ENCODE results near the gene CT47A7. TPM values are rescaled to one million over a fixed set of nuclear protein-coding genes. Genes with fewer than 3 reads are reported as not detected.
"Not testable (repeated sequence)": the region's sequence is repeated elsewhere in the genome, so short reads cannot be mapped to it uniquely, and the experiment has no call there.

Gene CT47A7
- total RNA-seq: not detected

- not testable (repeated sequence) for H3K9ac ChIP-seq (ENCODE audit: low read depth in 1 of 3, low read length in 3 of 3); H3K36me3 ChIP-seq (ENCODE audit: control insufficient read depth in 3 of 3, insufficient read depth in 3 of 3, low read length in 3 of 3); H3K27me3 ChIP-seq (ENCODE audit: control insufficient read depth in 3 of 3, insufficient read depth in 3 of 3, low read length in 3 of 3); H3K27ac ChIP-seq (ENCODE audit: low read depth, low read length); H3K9me3 ChIP-seq (ENCODE audit: control insufficient read depth in 3 of 3, low read length in 3 of 3); H3K4me1 ChIP-seq (ENCODE audit: control insufficient read depth in 3 of 3, insufficient read depth in 3 of 3, low read length in 3 of 3); H3K4me3 ChIP-seq (ENCODE audit: low read length in 3 of 3)
Observed at GRCh38 chrX:120956500-120956899, at the start of gene CT47A7. CT47A7 (minus strand) TSS chrX:120956600; CDS start chrX:120956345, 255 bp downstream.

DNA sequence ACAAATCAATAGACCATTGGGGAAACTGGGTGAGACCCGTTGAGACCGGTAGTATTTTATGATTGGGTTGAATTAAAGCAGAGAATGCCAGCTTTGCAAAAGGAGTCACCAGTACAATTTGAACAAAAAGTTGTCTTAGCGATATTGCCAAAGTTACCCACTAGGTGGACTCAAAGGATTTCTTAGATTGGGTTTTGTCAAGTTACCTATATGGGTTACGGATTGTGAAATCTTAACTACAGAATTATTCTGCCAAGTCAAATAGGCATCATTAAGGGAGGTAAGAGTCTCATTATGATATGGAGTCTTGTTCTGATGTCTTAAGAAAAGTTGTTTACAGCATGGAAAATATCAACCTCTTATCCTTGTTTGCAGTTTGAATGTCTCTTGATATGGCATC, 44.2 kb upstream of the CT47A7 start:
- no peak overlapping the region for H3K4me3 ChIP-seq (ENCODE audit: low read length in 3 of 3)
- H3K36me3 ChIP-seq (ENCODE audit: control insufficient read depth in 3 of 3, insufficient read depth in 3 of 3, low read length in 3 of 3): no peaks in the 10 kb centered on the region
- H3K9ac ChIP-seq (ENCODE audit: low read depth in 1 of 3, low read length in 3 of 3): no peak overlapping the region
- H3K4me1 ChIP-seq (ENCODE audit: control insufficient read depth in 3 of 3, insufficient read depth in 3 of 3, low read length in 3 of 3): no peaks in the 10 kb centered on the region
- no peak overlapping the region for H3K27ac ChIP-seq (ENCODE audit: low read depth, low read length)
- no peaks in the 10 kb centered on the region for H3K27me3 ChIP-seq (ENCODE audit: control insufficient read depth in 3 of 3, insufficient read depth in 3 of 3, low read length in 3 of 3)
- H3K9me3 ChIP-seq (ENCODE audit: control insufficient read depth in 3 of 3, low read length in 3 of 3): no peaks in the 10 kb centered on the region

GRCh38 chrX:120999413-120999812, 43.0 kb upstream of the CT47A7 start:
- H3K9ac ChIP-seq (ENCODE audit: low read depth in 1 of 3, low read length in 3 of 3): no peak overlapping the region
- no peak overlapping the region for H3K4me3 ChIP-seq (ENCODE audit: low read length in 3 of 3)
- H3K9me3 ChIP-seq (ENCODE audit: control insufficient read depth in 3 of 3, low read length in 3 of 3): no peaks in the 10 kb centered on the region
- H3K36me3 ChIP-seq (ENCODE audit: control insufficient read depth in 3 of 3, insufficient read depth in 3 of 3, low read length in 3 of 3): no peaks in the 10 kb centered on the region
- no peaks in the 10 kb centered on the region for H3K27me3 ChIP-seq (ENCODE audit: control insufficient read depth in 3 of 3, insufficient read depth in 3 of 3, low read length in 3 of 3)
- H3K4me1 ChIP-seq (ENCODE audit: control insufficient read depth in 3 of 3, insufficient read depth in 3 of 3, low read length in 3 of 3): no peaks in the 10 kb centered on the region
- no peak overlapping the region for H3K27ac ChIP-seq (ENCODE audit: low read depth, low read length)

DNA sequence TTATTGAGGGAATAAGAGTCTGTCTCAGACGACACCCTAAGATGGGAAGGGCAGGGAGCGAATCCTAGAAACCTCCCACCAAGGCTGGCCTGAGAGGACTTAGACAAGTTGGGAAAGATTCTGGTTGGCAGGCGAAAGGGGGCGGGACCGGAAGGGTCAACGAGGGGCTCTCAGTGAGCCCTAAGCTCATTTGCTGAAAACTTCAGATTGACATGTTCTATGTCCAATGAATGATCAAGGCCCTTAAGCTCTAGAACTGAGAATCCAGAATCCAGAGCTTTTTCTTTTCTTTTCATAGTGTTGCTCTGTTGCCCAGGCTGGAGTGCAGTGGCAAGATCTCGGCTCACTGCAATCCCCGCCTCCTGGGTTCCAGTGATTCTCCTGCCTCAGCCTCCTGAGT, 29.3 kb upstream of the CT47A7 start, which contains the start of gene CT47A1:
Gene CT47A1, minus strand, starts transcription at position 101 of the 400 bp plus-strand sequence. CDS start 231 bp downstream, outside the sequence.
- H3K27ac ChIP-seq (ENCODE audit: low read depth, low read length); H3K36me3 ChIP-seq (ENCODE audit: control insufficient read depth in 3 of 3, insufficient read depth in 3 of 3, low read length in 3 of 3); H3K27me3 ChIP-seq (ENCODE audit: control insufficient read depth in 3 of 3, insufficient read depth in 3 of 3, low read length in 3 of 3); H3K9me3 ChIP-seq (ENCODE audit: control insufficient read depth in 3 of 3, low read length in 3 of 3); H3K4me1 ChIP-seq (ENCODE audit: control insufficient read depth in 3 of 3, insufficient read depth in 3 of 3, low read length in 3 of 3); H3K4me3 ChIP-seq (ENCODE audit: low read length in 3 of 3); H3K9ac ChIP-seq (ENCODE audit: low read depth in 1 of 3, low read length in 3 of 3): not testable (repeated sequence)

Small RNA genes within 50 kb of the gene (small RNA-seq; reads per million reads assigned to genes)
- not detected for gene AL670379.1
- not detected for gene AL670379.10
- not detected for gene AL670379.11
- gene AL670379.12: not detected
- gene AL670379.2: not detected
- gene AL670379.3: not detected
- gene AL670379.4: not detected
- not detected for gene AL670379.5
- not detected for gene AL670379.6
- gene AL670379.7: not detected
- gene AL670379.8: not detected
- not detected for gene AL670379.9

Other genes starting within 250 kb of the CT47A7 start
- not detected for gene CT47B1, start 80.7 kb downstream of the CT47A7 start, total RNA-seq
- gene CT47A11, start 19.4 kb downstream of the CT47A7 start, total RNA-seq: not detected
- not detected for gene CT47A10, start 14.6 kb downstream of the CT47A7 start, total RNA-seq
- gene CT47A9, start 9.7 kb downstream of the CT47A7 start, total RNA-seq: not detected
- not detected for gene CT47A8, start 4.9 kb downstream of the CT47A7 start, total RNA-seq
- gene CT47A6, start 4.9 kb upstream of the CT47A7 start, total RNA-seq: not detected
- gene CT47A5, start 9.7 kb upstream of the CT47A7 start, total RNA-seq: not detected
- not detected for gene CT47A4, start 14.6 kb upstream of the CT47A7 start, total RNA-seq
- not detected for gene CT47A3, start 19.5 kb upstream of the CT47A7 start, total RNA-seq
- gene CT47A2, start 24.3 kb upstream of the CT47A7 start, total RNA-seq: not detected
- gene CT47A1, start 29.2 kb upstream of the CT47A7 start, total RNA-seq: not detected
- gene GLUD2, start 91.0 kb upstream of the CT47A7 start, total RNA-seq: 3.7 TPM

All from skeletal muscle tissue (tissue), 5 donors.